ENCODE data around the gene PCK1.

GRCh38 chr20:57570920-57571319 lies 10.0 kb downstream of the PCK1 start:
- TF ChIP-seq CTCF (conservative IDR thresholded peaks at IDR 0.05; ENCODE audit: low read depth in 2 of 2) (no peak), JUNB (IDR thresholded peaks at IDR 0.05; ENCODE audit: unreplicated experiment) (no peak), POLR2AphosphoS5 (IDR thresholded peaks at IDR 0.05; ENCODE audit: low read depth) (no peak), EZH2 (IDR thresholded peaks at IDR 0.05; ENCODE audit: low read depth, unreplicated experiment) (no peak), CREB1 (CRISPR knock-in tag; IDR thresholded peaks at IDR 0.05; ENCODE audit: low read depth) (no peak), ZNF331 (CRISPR knock-in tag; IDR thresholded peaks at IDR 0.05; ENCODE audit: low read depth) (no peak), EZH2phosphoT487 (IDR thresholded peaks at IDR 0.05; ENCODE audit: unreplicated experiment) (no peak), ZNF462 (CRISPR knock-in tag; IDR thresholded peaks at IDR 0.05) (no peak), NANOG (IDR thresholded peaks at IDR 0.05; ENCODE audit: borderline replicate concordance) (no peak)
